HEK293T (cell line): ENCODE results near the gene DNAH14.

Experiments
- CTCF ChIA-PET: fragments of 350-600 bp; formaldehyde crosslinking; extraction: SDS; loops from one replicate; lab custom pipeline; 2021; ENCODE audit warnings: antibody characterized with exemption, inconsistent platforms; lab: Yijun Ruan, JAX
- POLR2A ChIA-PET: fragments of 350-600 bp; formaldehyde crosslinking; extraction: SDS; loops from one replicate; lab custom pipeline; 2020; ENCODE audit warnings: antibody characterized with exemption, inconsistent platforms; lab: Yijun Ruan, JAX
- DNase-seq: peaks from one replicate; pipeline ENCODE4 v3.0.0; 2012; ENCODE audit warnings: mixed read lengths; ENCODE audit errors: extremely low spot score
- ARNT ChIP-seq: fragments of 450-650 bp; IDR thresholded peaks from 2 replicates; pipeline ENCODE4 v1.6.1; 2017; ENCODE audit warnings: mild to moderate bottlenecking
- BHLHE40 ChIP-seq: fragments of 450-650 bp; IDR thresholded peaks from 2 replicates; pipeline ENCODE4 v1.6.1; 2016; ENCODE audit warnings: mild to moderate bottlenecking, moderate library complexity, borderline replicate concordance
- CTBP1 ChIP-seq: fragments of 450-650 bp; IDR thresholded peaks from 2 replicates; pipeline ENCODE4 v1.6.1; 2016; ENCODE audit warnings: borderline replicate concordance
- ELF4 ChIP-seq: fragments of 450-650 bp; IDR thresholded peaks from 2 replicates; pipeline ENCODE4 v1.6.1; 2017; ENCODE audit warnings: antibody characterized with exemption
- FOXA1 ChIP-seq: fragments of 450-650 bp; IDR thresholded peaks from 2 replicates; pipeline ENCODE4 v1.6.1; 2016; ENCODE audit warnings: mild to moderate bottlenecking
- FOXK2 ChIP-seq: fragments of 450-650 bp; IDR thresholded peaks from 2 replicates; pipeline ENCODE4 v1.6.1; 2016; ENCODE audit warnings: mild to moderate bottlenecking
- FOXM1 ChIP-seq: fragments of 450-650 bp; IDR thresholded peaks from 2 replicates; pipeline ENCODE4 v1.6.1; 2017; ENCODE audit warnings: mild to moderate bottlenecking, borderline replicate concordance
- HDGF ChIP-seq: fragments of 450-650 bp; IDR thresholded peaks from 2 replicates; pipeline ENCODE4 v1.6.1; 2017; ENCODE audit warnings: antibody characterized with exemption, borderline replicate concordance
- L3MBTL2 ChIP-seq: fragments of 450-650 bp; conservative IDR thresholded peaks from 2 replicates; pipeline ENCODE4 v1.6.1; 2016; ENCODE audit warnings: mild to moderate bottlenecking
- LEF1 ChIP-seq: fragments of 450-650 bp; IDR thresholded peaks from 2 replicates; pipeline ENCODE4 v1.6.1; 2017; ENCODE audit warnings: mild to moderate bottlenecking, borderline replicate concordance
- NFRKB ChIP-seq: fragments of 450-650 bp; IDR thresholded peaks from 2 replicates; pipeline ENCODE4 v1.6.1; 2016; ENCODE audit warnings: mild to moderate bottlenecking, moderate library complexity
- PKNOX1 ChIP-seq: fragments of 450-650 bp; IDR thresholded peaks from 2 replicates; pipeline ENCODE4 v1.6.1; 2016
- SP1 ChIP-seq: fragments of 450-650 bp; IDR thresholded peaks from 2 replicates; pipeline ENCODE4 v1.6.1; 2017
- SUZ12 ChIP-seq: fragments of 450-650 bp; IDR thresholded peaks from 2 replicates; pipeline ENCODE4 v1.6.1; 2016; ENCODE audit warnings: mild to moderate bottlenecking
- TARDBP ChIP-seq: fragments of 450-650 bp; IDR thresholded peaks from 2 replicates; pipeline ENCODE4 v1.6.1; 2016
- ZNF384 ChIP-seq: fragments of 450-650 bp; IDR thresholded peaks from 2 replicates; pipeline ENCODE4 v1.6.1; 2016

DNAH14 gene

GRCh38 chr1:225242611-225243010 lies 313.1 kb downstream of the DNAH14 start:
- ChIA-PET CTCF (interaction anchor here (0.6 kb wide), 1 partner anchor 442 kb away, joined by 3 read pairs; no protein-coding TSS in a partner anchor), POLR2A (no interaction called here)
- no peak for DNase-seq
- TF ChIP-seq SP1 (no peak), FOXM1 (no peak), HDGF (no peak), FOXA1 (no peak), FOXK2 (no peak), LEF1 (no peak), NFRKB (no peak), TARDBP (no peak), ARNT (no peak), SUZ12 (no peak), PKNOX1 (no peak), CTBP1 (no peak), L3MBTL2 (no peak), BHLHE40 (no peak), ELF4 (no peak), ZNF384 (no peak)

GRCh38 chr1:225250432-225250831 lies 321.0 kb downstream of the DNAH14 start:
- no peak for DNase-seq
- CTCF ChIA-PET = no interaction called here
- POLR2A ChIA-PET = no interaction called here
- TF ChIP-seq FOXM1 (no peak), HDGF (no peak), SUZ12 (no peak), FOXA1 (no peak), BHLHE40 (no peak), TARDBP (no peak), PKNOX1 (no peak), LEF1 (no peak), L3MBTL2 (no peak), CTBP1 (no peak), SP1 (no peak), FOXK2 (no peak)

GRCh38 chr1:225253173-225253572 lies 323.7 kb downstream of the DNAH14 start:
- ChIA-PET POLR2A (no interaction called here), CTCF (no interaction called here)
- no peak for TF ChIP-seq NFRKB
- TF ChIP-seq SUZ12 = no peak
- TF ChIP-seq FOXM1 = no peak
- no peak for TF ChIP-seq SP1
- TF ChIP-seq FOXK2 = no peak
- TF ChIP-seq PKNOX1 = no peak
- DNase-seq = no peak

GRCh38 chr1:225253784-225254183 lies 324.3 kb downstream of the DNAH14 start:
- DNase-seq = no peak
- ChIA-PET CTCF (no interaction called here), POLR2A (no interaction called here)
- no peak for TF ChIP-seq FOXM1
- no peak for TF ChIP-seq FOXA1
- no peak for TF ChIP-seq LEF1
- no peak for TF ChIP-seq NFRKB
- no peak for TF ChIP-seq FOXK2
- no peak for TF ChIP-seq ZNF384
- no peak for TF ChIP-seq SP1
- no peak for TF ChIP-seq CTBP1

GRCh38 chr1:225254676-225255075 lies 325.2 kb downstream of the DNAH14 start:
- TF ChIP-seq BHLHE40 (no peak), SP1 (no peak), ELF4 (no peak), FOXM1 (no peak), HDGF (no peak), ARNT (no peak), L3MBTL2 (no peak), TARDBP (no peak), CTBP1 (no peak), PKNOX1 (no peak), SUZ12 (no peak), ZNF384 (no peak)
- ChIA-PET POLR2A (no interaction called here), CTCF (no interaction called here)
- DNase-seq = no peak

GRCh38 chr1:225257081-225257480 lies 327.6 kb downstream of the DNAH14 start:
- TF ChIP-seq NFRKB = no peak
- TF ChIP-seq BHLHE40 = no peak
- no peak for TF ChIP-seq SP1
- no peak for TF ChIP-seq ZNF384
- no peak for TF ChIP-seq PKNOX1
- DNase-seq = no peak
- POLR2A ChIA-PET = no interaction called here
- CTCF ChIA-PET = no interaction called here
